ENCODE measurements around the gene CORIN.

CORIN gene

GRCh38 chr4:47675806-47676205, 162.1 kb downstream of the CORIN start:
- TF ChIP-seq PPARA (CRISPR knock-in tag; IDR thresholded peaks at IDR 0.05; ENCODE audit: borderline replicate concordance), result no peak
- no peak for TF ChIP-seq OSR1 (CRISPR knock-in tag; IDR thresholded peaks at IDR 0.05)
- no peak for TF ChIP-seq ZNF8 (CRISPR knock-in tag; IDR thresholded peaks at IDR 0.05)
- ATAC-seq, result no peak

GRCh38 chr4:47674144-47674543, 163.7 kb downstream of the CORIN start:
- ATAC-seq, result peak; percentile 27; the same call in 2 of the 3 replicates
- TF ChIP-seq BACH2 (CRISPR knock-in tag; IDR thresholded peaks at IDR 0.05; ENCODE audit: borderline replicate concordance) (no peak), ZNF70 (CRISPR knock-in tag; IDR thresholded peaks at IDR 0.05) (no peak), ZFP30 (CRISPR knock-in tag; IDR thresholded peaks at IDR 0.05) (no peak), GLIS3 (CRISPR knock-in tag; IDR thresholded peaks at IDR 0.05) (no peak), ZNF565 (CRISPR knock-in tag; conservative IDR thresholded peaks at IDR 0.05; ENCODE audit: low read depth) (no peak), OSR1 (CRISPR knock-in tag; IDR thresholded peaks at IDR 0.05) (no peak), ISL1 (CRISPR knock-in tag; IDR thresholded peaks at IDR 0.05) (no peak), TOX (CRISPR knock-in tag; IDR thresholded peaks at IDR 0.05; ENCODE audit: borderline replicate concordance) (no peak)
- TF ChIP-seq, protein P1, sequence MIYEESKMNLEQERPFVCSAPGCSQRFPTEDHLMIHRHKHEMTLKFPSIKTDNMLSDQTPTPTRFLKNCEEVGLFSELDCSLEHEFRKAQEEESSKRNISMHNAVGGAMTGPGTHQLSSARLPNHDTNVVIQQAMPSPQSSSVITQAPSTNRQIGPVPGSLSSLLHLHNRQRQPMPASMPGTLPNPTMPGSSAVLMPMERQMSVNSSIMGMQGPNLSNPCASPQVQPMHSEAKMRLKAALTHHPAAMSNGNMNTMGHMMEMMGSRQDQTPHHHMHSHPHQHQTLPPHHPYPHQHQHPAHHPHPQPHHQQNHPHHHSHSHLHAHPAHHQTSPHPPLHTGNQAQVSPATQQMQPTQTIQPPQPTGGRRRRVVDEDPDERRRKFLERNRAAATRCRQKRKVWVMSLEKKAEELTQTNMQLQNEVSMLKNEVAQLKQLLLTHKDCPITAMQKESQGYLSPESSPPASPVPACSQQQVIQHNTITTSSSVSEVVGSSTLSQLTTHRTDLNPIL (CRISPR knock-in tag; IDR thresholded peaks at IDR 0.05; ENCODE audit: low read depth), result no peak
- TF ChIP-seq, protein P2, sequence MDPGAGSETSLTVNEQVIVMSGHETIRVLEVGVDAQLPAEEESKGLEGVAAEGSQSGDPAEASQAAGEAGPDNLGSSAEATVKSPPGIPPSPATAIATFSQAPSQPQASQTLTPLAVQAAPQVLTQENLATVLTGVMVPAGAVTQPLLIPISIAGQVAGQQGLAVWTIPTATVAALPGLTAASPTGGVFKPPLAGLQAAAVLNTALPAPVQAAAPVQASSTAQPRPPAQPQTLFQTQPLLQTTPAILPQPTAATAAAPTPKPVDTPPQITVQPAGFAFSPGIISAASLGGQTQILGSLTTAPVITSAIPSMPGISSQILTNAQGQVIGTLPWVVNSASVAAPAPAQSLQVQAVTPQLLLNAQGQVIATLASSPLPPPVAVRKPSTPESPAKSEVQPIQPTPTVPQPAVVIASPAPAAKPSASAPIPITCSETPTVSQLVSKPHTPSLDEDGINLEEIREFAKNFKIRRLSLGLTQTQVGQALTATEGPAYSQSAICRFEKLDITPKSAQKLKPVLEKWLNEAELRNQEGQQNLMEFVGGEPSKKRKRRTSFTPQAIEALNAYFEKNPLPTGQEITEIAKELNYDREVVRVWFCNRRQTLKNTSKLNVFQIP (CRISPR knock-in tag; IDR thresholded peaks at IDR 0.05; ENCODE audit: borderline replicate concordance, low read depth), result no peak

- TF ChIP-seq, protein P3, sequence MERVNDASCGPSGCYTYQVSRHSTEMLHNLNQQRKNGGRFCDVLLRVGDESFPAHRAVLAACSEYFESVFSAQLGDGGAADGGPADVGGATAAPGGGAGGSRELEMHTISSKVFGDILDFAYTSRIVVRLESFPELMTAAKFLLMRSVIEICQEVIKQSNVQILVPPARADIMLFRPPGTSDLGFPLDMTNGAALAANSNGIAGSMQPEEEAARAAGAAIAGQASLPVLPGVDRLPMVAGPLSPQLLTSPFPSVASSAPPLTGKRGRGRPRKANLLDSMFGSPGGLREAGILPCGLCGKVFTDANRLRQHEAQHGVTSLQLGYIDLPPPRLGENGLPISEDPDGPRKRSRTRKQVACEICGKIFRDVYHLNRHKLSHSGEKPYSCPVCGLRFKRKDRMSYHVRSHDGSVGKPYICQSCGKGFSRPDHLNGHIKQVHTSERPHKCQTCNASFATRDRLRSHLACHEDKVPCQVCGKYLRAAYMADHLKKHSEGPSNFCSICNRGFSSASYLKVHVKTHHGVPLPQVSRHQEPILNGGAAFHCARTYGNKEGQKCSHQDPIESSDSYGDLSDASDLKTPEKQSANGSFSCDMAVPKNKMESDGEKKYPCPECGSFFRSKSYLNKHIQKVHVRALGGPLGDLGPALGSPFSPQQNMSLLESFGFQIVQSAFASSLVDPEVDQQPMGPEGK (CRISPR knock-in tag; IDR thresholded peaks at IDR 0.05; ENCODE audit: borderline replicate concordance), result no peak
- TF ChIP-seq CSDC2 (CRISPR knock-in tag; IDR thresholded peaks at IDR 0.05) (no peak), TOX (CRISPR knock-in tag; IDR thresholded peaks at IDR 0.05; ENCODE audit: borderline replicate concordance) (no peak), ZFP3 (CRISPR knock-in tag; IDR thresholded peaks at IDR 0.05) (no peak), ESRRG (CRISPR knock-in tag; IDR thresholded peaks at IDR 0.05) (no peak), ZNF70 (CRISPR knock-in tag; IDR thresholded peaks at IDR 0.05) (no peak), ZNF8 (CRISPR knock-in tag; IDR thresholded peaks at IDR 0.05) (no peak), OSR1 (CRISPR knock-in tag; IDR thresholded peaks at IDR 0.05) (no peak), RARB (CRISPR knock-in tag; IDR thresholded peaks at IDR 0.05) (no peak), ZC3H10 (CRISPR knock-in tag; IDR thresholded peaks at IDR 0.05) (no peak), ZNF565 (CRISPR knock-in tag; conservative IDR thresholded peaks at IDR 0.05; ENCODE audit: low read depth) (no peak), ZFP30 (CRISPR knock-in tag; IDR thresholded peaks at IDR 0.05) (no peak), CSRNP3 (CRISPR knock-in tag; IDR thresholded peaks at IDR 0.05) (no peak), TCF4 (CRISPR knock-in tag; IDR thresholded peaks at IDR 0.05; ENCODE audit: borderline replicate concordance) (no peak), GLIS3 (CRISPR knock-in tag; IDR thresholded peaks at IDR 0.05) (no peak), BACH2 (CRISPR knock-in tag; IDR thresholded peaks at IDR 0.05; ENCODE audit: borderline replicate concordance) (no peak)
- TF ChIP-seq, protein P2 (CRISPR knock-in tag; IDR thresholded peaks at IDR 0.05; ENCODE audit: borderline replicate concordance, low read depth), result no peak
- TF ChIP-seq, protein P1 (CRISPR knock-in tag; IDR thresholded peaks at IDR 0.05; ENCODE audit: low read depth), result no peak
- TF ChIP-seq, protein P4, sequence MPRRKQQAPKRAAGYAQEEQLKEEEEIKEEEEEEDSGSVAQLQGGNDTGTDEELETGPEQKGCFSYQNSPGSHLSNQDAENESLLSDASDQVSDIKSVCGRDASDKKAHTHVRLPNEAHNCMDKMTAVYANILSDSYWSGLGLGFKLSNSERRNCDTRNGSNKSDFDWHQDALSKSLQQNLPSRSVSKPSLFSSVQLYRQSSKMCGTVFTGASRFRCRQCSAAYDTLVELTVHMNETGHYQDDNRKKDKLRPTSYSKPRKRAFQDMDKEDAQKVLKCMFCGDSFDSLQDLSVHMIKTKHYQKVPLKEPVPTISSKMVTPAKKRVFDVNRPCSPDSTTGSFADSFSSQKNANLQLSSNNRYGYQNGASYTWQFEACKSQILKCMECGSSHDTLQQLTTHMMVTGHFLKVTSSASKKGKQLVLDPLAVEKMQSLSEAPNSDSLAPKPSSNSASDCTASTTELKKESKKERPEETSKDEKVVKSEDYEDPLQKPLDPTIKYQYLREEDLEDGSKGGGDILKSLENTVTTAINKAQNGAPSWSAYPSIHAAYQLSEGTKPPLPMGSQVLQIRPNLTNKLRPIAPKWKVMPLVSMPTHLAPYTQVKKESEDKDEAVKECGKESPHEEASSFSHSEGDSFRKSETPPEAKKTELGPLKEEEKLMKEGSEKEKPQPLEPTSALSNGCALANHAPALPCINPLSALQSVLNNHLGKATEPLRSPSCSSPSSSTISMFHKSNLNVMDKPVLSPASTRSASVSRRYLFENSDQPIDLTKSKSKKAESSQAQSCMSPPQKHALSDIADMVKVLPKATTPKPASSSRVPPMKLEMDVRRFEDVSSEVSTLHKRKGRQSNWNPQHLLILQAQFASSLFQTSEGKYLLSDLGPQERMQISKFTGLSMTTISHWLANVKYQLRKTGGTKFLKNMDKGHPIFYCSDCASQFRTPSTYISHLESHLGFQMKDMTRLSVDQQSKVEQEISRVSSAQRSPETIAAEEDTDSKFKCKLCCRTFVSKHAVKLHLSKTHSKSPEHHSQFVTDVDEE (CRISPR knock-in tag; IDR thresholded peaks at IDR 0.05), result no peak
- ATAC-seq, result no peak
Observed at GRCh38 chr4:47672696-47673095, 165.2 kb downstream of the CORIN start.

Measured in SK-N-SH treated with all-trans-retinoic acid at 6 μM for 48 hours (cell line).